Skin epidermis (tissue), 12 donors: Measurements from ENCODE around the gene CABP7.
"Not testable (repeated sequence)": the region's sequence is repeated elsewhere in the genome, so short reads cannot be mapped to it uniquely, and the experiment has no call there.

Experiments used
- H3K27ac ChIP-seq, 21 experiments: fragments of 200-600 bp; sonication (generic) in 11 of 21; one replicate each; pipeline ENCODE4 v1.5.0; 2020; ENCODE audit warnings: mild to moderate bottlenecking in 3 of 21, inconsistent platforms in 2 of 21, moderate library complexity in 2 of 21
- H3K4me3 ChIP-seq, 7 experiments: fragments of 200-600 bp; sonication (generic) in 2 of 7; one replicate each; pipeline ENCODE4 v1.5.0; 2020; ENCODE audit warnings: inconsistent platforms in 2 of 7, mild to moderate bottlenecking in 2 of 7, moderate library complexity in 1 of 7

Gene CABP7

DNA sequence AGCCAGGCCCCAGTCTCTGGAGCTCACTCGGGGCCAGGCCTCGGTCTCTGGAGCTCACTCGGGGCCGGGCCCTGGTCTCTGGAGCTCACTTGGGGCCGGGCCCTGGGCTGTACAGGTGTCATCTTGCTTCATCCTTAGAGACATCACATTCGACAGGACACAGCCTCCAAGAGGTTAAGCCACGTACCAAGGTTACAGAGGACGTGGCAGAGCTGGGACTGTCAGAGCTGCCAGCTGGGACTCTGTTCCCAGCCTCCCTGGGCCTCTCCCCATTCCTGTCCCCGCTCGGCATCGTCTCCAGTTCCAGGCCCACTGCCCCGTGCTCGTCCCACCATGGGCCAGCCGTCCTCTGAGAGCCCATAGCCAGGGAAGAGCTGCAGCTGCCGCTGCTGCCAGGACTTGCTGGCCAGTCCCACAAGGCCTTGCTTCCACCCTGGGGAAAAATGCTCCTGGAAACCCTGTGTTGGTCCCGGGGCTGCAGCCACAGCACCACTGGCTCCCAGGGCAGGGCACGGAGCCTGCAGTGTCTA is 19.6 kb downstream of the CABP7 start:
- H3K4me3 ChIP-seq, result no peak overlapping the region
- H3K27ac ChIP-seq, result no peak overlapping the region

DNA sequence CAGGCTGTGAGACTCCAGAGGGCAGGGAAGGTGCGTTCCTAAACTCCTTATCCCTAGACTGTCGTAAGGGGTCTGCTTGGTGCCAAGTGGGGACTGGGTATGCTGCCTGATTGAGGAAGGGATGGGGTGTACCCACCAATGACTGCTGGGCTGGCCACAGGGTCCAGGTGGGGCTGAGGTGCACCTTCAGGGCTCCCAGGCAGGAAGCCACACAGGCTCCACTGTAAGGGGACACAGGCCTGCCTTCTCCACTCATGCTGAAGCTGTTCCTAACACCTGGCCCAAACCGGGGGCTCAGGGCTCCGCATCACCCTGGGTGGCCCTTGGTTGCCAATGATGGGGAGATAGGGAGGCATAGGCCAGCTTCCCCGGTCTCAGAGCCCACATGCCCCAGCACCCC is 20.4 kb downstream of the CABP7 start:
- no peak overlapping the region for H3K4me3 ChIP-seq
- no peak overlapping the region for H3K27ac ChIP-seq

DNA sequence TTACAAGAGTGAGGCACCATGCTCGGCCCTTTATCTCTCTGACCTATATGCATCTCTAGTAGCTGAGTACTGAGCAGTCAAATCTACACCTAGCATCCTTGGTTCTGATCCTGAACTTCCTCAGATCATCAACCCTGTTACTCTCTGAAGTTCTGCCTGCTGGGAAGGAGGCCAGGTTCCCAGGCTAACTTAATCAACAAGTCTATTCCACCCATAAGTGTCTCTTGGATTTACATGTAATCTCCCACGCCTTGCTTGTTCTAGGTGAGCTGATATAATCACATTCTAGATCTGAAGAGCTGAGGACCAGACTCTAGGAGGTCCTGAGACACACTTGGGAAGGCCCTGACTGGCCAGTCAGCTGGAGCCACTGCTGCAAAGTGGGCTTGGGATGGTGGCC is 22.1 kb downstream of the CABP7 start:
- Histone ChIP-seq H3K4me3 (no peak overlapping the region), H3K27ac (no peak overlapping the region)

DNA sequence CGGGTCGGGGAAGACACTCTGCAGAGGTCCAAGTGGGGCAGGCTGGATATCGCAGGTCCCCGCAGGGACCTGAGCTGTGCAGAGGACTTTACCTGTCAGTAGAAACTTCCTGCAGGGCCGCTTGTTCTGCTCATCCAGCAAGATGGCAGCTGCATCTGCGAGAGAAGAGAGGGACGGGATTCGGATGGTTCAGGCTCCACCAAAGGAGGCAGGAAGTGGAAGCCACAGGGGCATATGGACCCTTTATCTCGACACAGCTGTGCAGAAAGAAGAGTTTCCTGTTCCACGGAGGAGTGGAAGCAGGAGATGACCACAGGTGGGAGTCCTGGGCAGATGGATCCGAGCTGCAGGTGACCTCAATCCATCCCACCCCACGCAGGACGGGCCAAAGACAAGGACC is 22.5 kb downstream of the CABP7 start:
- Histone ChIP-seq H3K4me3 (no peak overlapping the region), H3K27ac (no peak overlapping the region)

DNA sequence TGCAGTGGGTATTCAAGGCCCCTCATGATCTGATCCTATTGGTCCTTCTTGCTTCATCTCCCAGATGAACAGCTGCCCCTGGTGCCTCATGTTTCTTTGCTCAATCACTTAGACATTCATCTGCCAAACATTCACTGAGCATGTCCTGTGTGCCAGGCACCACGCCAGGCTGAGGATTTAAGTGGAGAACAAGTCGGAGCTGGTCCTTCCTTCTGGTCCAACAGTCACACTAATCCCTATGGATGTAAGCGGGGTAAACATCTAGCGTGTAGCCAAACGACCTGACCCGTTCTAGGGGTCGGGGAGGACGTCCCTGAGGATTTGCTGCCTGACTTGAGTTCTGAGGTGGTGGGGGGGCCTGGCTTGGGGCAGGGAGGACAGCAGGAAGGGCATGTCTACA is 25.1 kb downstream of the CABP7 start:
- no peak overlapping the region for H3K4me3 ChIP-seq
- no peak overlapping the region for H3K27ac ChIP-seq

DNA sequence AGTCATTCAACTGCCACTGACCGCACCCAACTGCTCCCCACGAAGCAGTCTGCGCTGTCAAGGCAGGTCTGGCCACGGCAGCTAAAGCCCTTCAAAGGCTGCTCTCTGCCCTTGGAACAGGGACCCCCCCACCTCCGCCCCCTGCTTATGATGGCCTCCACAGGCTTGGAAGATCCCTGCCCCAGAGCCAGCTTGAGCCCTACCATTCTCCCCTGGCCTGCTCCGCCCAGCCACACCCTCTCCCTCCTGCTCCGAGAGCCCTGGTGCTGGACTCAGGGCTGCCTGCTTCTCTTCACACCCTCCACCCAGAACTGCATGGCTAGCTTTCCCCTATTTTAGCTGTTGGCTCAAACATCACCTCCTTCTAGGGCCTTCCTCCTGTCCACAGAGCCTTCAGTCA is 28.0 kb downstream of the CABP7 start:
- H3K4me3 ChIP-seq, result no peak overlapping the region

DNA sequence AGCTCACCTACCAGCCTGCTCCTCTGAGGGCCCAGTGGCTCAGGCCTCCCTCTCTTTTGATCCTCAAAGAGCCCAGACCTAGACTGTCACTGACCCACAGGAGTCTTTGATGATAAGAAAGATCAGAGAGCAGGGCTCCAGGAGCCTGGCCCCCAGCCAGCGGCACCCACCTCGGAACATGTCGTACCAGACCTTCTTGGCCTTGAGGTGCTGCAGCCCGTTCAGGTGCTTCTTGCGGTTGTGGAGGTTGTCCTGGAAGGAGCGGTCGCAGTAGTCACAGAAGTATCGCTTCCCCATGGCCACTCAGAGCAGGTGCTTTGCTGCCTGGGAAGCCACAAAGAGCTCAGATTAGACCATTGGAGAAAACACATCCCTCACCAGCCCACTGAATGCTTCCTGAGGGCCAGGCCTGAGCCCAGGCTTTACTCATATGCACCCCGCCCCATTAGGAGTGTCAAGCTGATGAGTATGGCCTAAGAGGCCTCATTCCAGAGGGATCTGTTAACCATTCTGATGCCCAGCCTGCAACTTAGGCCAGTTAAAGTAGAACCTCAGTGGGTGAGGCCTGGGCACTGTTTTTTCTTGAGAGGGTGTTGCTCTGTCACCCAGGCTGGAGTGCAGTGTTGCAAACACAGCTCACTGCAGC is 28.6 kb downstream of the CABP7 start:
- H3K4me3 ChIP-seq, result no peak overlapping the region
- peak overlapping the region in 1 of 21 experiments; percentile 3 for H3K27ac ChIP-seq

More for the DNA sequence above, 28.0 kb downstream of the CABP7 start:
- H3K27ac ChIP-seq, result peak overlapping the region in 1 of 21 experiments; percentile 3

DNA sequence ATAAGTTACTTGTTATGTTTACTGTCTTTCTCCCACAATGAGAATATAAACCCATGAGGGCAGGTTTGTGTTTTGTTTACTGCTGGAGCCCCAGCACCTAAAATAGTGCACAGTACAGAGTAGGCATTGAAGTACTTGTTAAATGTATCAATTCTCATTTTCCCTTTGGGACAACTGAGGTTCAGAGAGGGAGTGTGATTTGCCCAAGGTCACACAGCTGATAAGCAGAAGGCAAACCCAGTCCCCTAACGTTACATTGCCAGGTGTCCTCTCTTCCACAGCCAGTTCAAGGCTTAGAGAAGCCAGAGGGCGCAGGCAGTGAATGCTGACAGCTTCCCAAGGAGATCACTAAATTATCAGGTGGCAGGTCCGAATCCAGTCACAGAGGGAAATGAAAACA is 30.2 kb downstream of the CABP7 start:
- Histone ChIP-seq H3K4me3 (no peak overlapping the region), H3K27ac (peak overlapping the region in 2 of 21 experiments; percentile 7 to 18)

DNA sequence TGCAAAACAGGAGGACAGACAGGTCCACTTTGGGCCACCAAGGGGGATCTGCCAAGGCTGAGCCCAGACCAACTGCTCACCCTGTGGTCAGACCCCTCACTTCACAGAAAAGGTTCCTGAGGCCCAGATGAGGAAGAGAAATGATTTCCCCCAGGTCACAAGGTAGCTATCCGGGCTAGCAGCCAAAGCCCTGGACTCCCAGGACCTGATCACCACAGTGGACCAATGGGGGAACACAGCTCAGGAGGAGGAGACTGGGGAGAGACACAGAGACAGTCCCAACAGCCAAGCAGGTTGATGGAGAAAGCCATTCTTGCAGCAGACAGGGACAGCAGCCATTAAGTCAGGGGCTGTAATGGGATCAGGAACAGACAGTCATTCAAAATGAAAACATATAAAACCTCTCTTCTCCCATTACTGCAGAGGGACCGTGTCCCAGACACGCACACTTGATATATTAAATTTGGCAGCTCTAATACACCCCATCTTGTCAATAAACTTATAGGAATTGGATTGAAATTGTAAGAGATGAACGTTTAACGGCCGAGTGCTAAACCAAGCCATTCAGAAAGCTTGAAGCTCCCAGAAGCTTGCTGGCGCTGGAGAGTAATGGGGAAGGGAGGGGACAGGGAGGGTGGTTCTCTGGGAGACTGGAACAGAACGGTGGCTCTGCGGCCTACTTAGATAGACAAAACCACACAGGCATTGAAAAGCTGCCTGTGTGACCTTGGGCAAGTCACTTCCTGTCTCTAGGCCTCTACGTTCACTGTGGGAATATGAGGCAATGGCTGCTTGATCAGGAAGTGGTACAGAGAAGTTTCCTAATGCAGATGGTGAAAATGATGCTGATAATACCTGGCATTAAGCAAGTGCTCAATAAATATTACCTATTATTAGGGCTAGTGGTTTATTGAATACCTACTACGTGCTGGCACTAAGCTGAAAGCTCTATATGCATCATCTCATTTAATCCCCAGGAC is 31.0 kb downstream of the CABP7 start:
- H3K4me3 ChIP-seq, result no peak overlapping the region
- peak overlapping the region in 5 of 21 experiments; percentile 2 to 56 (median 18) for H3K27ac ChIP-seq

DNA sequence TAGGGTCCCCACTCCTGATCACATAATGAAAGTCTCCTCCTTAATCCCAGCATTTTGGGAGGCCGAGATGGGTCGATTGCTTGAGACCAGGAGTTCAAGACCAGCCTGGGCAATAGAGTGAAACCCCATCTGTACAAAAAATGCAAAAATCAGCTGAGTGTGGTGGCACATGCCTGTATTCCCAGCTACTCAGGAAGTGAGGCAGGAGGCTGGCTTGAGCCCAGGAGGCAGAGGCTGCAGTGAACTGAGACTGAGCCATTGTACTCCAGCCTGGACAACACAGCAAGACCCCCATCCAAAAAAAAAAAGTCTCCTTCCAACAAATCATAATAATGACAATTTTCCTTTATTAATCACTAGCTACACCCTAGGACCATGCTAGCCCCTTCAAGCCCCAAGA is 31.9 kb downstream of the CABP7 start:
- H3K27ac ChIP-seq, result peak overlapping the region in 3 of 21 experiments; percentile 2 to 56 (median 47)

DNA sequence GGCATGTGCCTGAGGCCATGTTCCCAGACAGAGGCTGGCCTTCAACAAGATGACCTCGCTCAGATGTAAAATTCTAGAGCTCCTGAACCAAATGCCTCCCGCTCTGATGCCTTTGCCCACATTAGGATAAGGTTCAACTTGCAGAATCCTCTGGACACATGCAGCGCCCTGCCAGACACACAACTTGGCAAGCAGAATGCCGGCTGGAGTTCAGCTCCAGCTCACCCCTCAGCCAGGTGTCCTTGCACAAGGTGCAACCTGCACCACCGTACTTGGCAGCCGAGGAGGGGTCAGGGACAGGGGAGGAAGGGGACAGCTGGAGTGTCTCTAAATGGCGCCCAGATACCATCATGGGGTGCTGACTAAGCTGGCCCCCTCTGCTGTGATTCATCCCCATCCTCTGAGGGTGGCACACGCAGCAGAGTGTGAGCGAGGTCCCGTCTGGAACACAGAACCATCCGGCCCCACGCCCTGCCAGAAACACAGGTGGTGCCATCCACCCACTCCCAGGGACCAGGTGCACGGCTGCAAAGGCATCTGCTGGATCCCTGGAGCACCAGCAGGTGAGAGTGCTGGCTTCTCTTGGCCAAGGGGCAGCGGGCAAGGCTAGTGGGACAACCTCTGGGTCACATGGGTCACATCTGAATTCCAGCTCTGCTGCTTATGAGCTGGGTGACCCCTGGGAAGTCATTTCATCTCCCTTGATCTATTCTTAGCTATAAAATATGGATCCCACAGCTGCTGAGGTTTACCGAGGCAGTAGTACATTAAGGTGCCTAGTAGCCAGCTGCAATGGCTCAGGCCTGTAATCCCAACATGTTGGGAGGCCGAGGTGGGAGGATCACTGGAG is 34.2 kb downstream of the CABP7 start:
- no peak overlapping the region for H3K27ac ChIP-seq

More for the DNA sequence above, 31.9 kb downstream of the CABP7 start:
- no peak overlapping the region for H3K4me3 ChIP-seq

DNA sequence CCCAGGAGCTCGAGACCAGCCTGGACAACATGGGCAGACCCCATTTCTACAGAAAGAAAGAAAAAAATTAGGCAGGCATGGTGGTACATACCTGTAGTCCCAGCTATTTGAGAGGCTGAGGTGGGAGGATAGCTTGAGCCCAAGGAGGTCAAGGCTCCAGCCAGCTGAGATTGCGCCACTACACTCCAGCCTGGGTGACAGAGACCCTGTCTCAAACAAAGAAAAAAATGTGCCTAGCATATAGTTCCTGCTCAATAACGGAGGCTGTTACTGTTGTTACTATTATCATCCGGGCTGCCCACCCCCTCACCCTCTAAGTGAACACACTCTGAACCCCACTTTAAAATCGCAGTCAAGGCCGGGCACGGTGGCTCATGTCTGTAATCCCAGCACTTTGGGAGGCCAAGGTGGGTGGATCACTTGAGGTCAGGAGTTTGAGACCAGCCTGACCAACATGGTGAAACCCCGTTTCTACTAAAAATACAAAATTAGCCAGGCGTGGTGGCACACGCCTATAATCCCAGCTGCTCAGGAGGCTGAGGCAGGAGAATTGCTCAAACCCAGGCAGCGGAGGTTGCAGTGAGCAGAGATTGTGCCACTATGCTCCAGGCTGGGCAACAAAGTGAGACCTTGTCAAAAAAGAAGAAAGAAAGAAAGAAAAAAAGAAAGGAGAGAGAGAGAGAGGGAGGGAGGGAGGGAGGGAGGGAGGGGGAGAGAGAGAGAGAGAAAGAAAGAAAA is 35.0 kb downstream of the CABP7 start:
- H3K27ac ChIP-seq, H3K4me3 ChIP-seq: not testable (repeated sequence)

More for the DNA sequence above, 34.2 kb downstream of the CABP7 start:
- H3K4me3 ChIP-seq, result no peak overlapping the region

DNA sequence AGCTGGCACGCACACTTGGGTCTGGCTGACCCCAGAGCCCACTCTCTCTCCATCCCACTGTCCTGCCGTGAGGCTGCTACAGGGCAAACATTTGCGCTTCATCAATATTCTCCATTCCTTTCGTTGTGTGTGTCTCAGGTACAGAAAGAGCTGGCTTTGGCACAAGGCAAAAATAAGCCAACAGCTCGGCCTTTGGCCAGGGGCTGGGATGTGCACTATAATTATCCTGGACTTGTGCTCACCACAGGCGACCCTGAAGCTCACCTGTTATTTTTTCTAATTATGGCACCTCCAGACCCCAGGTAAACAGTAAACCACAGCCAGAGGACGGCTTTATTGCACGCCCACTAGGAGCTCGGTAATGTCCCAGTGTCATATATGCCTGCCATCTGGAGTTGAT is 36.1 kb downstream of the CABP7 start:
- H3K4me3 ChIP-seq, result no peak overlapping the region
- no peak overlapping the region for H3K27ac ChIP-seq

DNA sequence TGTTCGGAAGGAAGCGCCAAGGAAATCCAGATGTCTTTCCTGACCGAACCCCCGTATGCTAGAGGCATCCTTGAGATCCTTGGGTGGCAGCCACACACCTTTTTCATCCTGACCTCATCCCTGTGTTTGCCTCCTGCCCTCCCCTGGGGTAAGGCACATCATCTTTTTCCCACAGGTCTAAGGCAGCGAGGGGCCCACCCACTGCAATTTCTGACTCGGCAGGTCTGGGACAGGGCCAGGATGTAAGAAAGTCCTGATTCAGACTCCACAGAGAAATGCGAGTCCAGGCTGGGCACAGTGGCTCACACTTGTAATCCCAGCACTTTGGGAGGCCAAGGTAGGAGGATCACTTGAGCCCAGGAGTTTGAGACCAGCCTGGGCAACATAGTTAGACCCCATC is 36.5 kb downstream of the CABP7 start:
- Histone ChIP-seq H3K4me3 (no peak overlapping the region), H3K27ac (no peak overlapping the region)

DNA sequence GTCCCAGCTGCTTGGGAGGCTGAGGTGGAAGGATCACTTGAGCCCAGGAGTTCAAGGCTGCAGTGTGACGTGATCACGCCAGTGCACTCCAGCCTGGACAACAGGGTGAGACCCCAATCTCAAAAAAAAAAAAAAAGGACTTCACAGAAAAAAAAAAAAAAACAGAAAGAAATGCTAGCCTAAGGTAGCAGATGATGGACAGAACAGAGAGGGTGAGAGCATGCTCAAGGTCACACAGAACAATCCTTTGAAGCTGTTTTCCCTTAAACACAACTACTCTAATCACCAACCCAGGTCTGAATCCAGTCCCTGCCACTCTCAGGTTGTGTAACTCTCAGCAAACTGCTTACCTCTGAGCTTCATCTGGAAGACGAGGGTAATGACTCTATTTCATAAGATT is 37.3 kb downstream of the CABP7 start:
- Histone ChIP-seq H3K4me3 (no peak overlapping the region), H3K27ac (no peak overlapping the region)

DNA sequence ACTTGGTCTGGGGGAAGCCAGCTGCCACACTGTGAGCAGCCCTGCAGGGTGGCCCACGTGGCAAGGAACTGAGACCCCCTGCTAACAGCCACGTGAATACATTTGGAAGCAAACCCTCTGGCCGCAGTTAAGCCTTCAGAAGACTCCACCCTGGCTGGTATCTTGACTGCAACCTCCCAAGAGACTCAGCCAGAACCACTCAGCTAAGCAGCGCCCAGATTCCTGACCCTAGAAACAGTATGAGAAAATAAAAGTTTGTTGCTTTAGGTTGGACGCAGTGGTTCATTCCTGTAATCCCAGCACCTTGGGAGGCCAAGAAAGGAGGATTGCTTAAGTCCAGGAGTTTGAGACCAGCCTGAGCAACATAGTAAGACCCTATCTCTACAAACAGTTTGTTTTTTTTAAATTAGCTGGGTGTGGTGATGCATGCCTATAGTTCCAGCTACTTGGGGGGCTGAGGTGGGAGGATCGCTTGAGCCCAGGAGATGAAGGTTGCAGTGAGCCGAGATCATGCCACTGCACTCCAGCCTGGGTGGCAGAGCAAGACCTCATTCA is 38.3 kb downstream of the CABP7 start:
- no peak overlapping the region for H3K4me3 ChIP-seq
- H3K27ac ChIP-seq, result no peak overlapping the region

DNA sequence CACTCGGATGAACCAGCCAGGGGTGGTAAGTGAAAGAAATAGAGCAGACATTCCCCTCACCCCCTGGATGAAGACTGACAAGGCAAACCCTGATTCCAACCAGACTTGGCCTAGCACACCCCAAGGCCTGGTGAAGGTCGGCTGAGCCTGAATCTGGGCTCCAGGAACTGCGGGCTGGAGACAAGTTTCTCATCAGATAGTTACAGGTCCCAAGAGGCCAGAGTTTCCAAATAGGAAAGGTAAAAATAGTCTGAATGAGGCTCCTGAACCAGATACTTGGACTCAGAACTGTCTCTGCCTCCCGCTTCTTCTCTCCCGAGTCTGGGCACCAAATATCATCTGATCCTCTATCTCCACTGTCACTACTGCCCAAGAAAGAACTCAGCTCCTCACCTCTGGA is 39.2 kb downstream of the CABP7 start:
- Histone ChIP-seq H3K4me3 (no peak overlapping the region), H3K27ac (no peak overlapping the region)

DNA sequence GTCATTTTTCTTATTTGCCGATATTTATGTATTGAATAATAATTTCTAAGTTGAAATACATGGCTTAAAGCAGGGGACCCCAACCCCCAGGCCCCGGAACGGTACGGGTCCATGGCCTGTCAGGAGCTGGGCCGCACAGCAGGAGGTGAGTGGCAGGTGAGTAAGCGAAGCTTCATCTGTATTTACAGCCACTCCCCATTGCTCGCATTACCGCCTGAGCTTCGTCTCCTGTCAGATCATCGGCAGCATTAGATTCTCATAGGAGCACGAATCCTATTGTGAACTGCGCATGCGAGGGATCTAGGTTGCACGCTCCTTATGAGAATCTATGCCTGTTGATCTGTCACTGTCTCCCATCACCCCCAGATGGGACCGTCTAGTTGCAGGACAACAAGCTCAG is 42.5 kb downstream of the CABP7 start:
- H3K4me3 ChIP-seq, result no peak overlapping the region
- no peak overlapping the region for H3K27ac ChIP-seq
